Caco-2 (cell line): ENCODE results near the gene GRIK3. TPM values are rescaled to one million over a fixed set of nuclear protein-coding genes. Genes with fewer than 3 reads are reported as not detected.

Source experiments
- BruUV-seq: library from RNA; stranded (reverse); fragments of 400-500 nt; replicated peaks from 2 replicates; lab custom pipeline; 2021; lab: Mats Ljungman, UMichigan
- CTCF ChIA-PET: fragments of 300-600 bp; sonication (Branson Sonifier 250); formaldehyde crosslinking; loops from one replicate; lab custom pipeline; 2022; ENCODE audit warnings: antibody characterized with exemption; lab: Charles Lee
- POLR2A ChIA-PET: fragments of 300-600 bp; sonication (Branson Sonifier 250); formaldehyde crosslinking; loops from one replicate; lab custom pipeline; 2022; ENCODE audit warnings: antibody characterized with exemption; lab: Charles Lee
- DNase-seq, 2 experiments: peaks; one replicate each; pipeline versions ENCODE4 v3.0.0 to v3.0.0-alpha.2; 2020 to 2022
- H3K27me3 ChIP-seq: replicated peaks from 2 replicates; pipeline ENCODE4 v1.6.0; 2011; ENCODE audit warnings: low read length; ENCODE audit not compliant: control insufficient read depth, insufficient read depth
- H3K36me3 ChIP-seq: 2 replicates; pipeline ENCODE4 v1.5.1; 2011; ENCODE audit warnings: low read length; ENCODE audit not compliant: control insufficient read depth, insufficient read depth
- H3K4me1 ChIP-seq: fragments of 250-450 bp; sonication (Bioruptor Pico); 2 replicates; pipeline ENCODE4 v1.5.1; 2020; ENCODE audit warnings: mild to moderate bottlenecking
- H3K4me3 ChIP-seq: 2 replicates; pipeline ENCODE4 v1.5.1; 2011; ENCODE audit warnings: low read depth, mild to moderate bottlenecking, control low read depth, low read length
- H3K9me3 ChIP-seq: fragments of 250-450 bp; sonication (Bioruptor Pico); 2 replicates; pipeline ENCODE4 v1.5.1; 2020; ENCODE audit warnings: mild to moderate bottlenecking, moderate library complexity
- H3K27ac Mint-ChIP-seq: one replicate; pipeline ENCODE4 v1.8.0; 2022; ENCODE audit warnings: mixed read lengths; ENCODE audit not compliant: unreplicated experiment
- H3K27me3 Mint-ChIP-seq: one replicate; pipeline ENCODE4 v1.8.0; 2022; ENCODE audit warnings: mixed read lengths; ENCODE audit not compliant: insufficient read depth, unreplicated experiment
- H3K36me3 Mint-ChIP-seq: one replicate; pipeline ENCODE4 v1.8.0; 2022; ENCODE audit warnings: mild to moderate bottlenecking, mixed read lengths; ENCODE audit not compliant: insufficient read depth, unreplicated experiment
- H3K4me1 Mint-ChIP-seq: one replicate; pipeline ENCODE4 v1.8.0; 2022; ENCODE audit warnings: low read depth, mixed read lengths; ENCODE audit not compliant: unreplicated experiment
- H3K4me3 Mint-ChIP-seq: one replicate; pipeline ENCODE4 v1.8.0; 2022; ENCODE audit warnings: mild to moderate bottlenecking, moderate library complexity, mixed read lengths; ENCODE audit not compliant: unreplicated experiment
- H3K9me3 Mint-ChIP-seq: one replicate; pipeline ENCODE4 v1.8.0; 2022; ENCODE audit warnings: mixed read lengths; ENCODE audit not compliant: unreplicated experiment
- CTCF ChIP-seq, 2 experiments: fragments of 200-600 bp in 1 of 2; IDR thresholded peaks; 1 replicate in 1 of 2; 2 replicates in 1 of 2; pipeline versions ENCODE4 v1.5.1 to v1.8.0; 2011 to 2022; ENCODE audit warnings: antibody characterized with exemption in 1 of 2, control low read depth in 1 of 2, inconsistent platforms in 1 of 2, low read depth in 1 of 2, low read length in 1 of 2, mild to moderate bottlenecking in 1 of 2, moderate library complexity in 1 of 2; ENCODE audit not compliant: insufficient read depth in 1 of 2, severe bottlenecking in 1 of 2, unreplicated experiment in 1 of 2
- intact Hi-C: fragments of 100-400 bp; cut with micrococcal nuclease; formaldehyde crosslinking; loops from one replicate; pipeline ENCODE4 v1.10.0; 2022; ENCODE audit not compliant: unreplicated experiment
- total RNA-seq: library from RNA; stranded (reverse); gene quantifications from 2 replicates; pipeline ENCODE4 v1.2.3, GENCODE V29; 2022

The GRIK3 gene
- total RNA-seq, 1 experiment from 2014 or later: not detected

DNA sequence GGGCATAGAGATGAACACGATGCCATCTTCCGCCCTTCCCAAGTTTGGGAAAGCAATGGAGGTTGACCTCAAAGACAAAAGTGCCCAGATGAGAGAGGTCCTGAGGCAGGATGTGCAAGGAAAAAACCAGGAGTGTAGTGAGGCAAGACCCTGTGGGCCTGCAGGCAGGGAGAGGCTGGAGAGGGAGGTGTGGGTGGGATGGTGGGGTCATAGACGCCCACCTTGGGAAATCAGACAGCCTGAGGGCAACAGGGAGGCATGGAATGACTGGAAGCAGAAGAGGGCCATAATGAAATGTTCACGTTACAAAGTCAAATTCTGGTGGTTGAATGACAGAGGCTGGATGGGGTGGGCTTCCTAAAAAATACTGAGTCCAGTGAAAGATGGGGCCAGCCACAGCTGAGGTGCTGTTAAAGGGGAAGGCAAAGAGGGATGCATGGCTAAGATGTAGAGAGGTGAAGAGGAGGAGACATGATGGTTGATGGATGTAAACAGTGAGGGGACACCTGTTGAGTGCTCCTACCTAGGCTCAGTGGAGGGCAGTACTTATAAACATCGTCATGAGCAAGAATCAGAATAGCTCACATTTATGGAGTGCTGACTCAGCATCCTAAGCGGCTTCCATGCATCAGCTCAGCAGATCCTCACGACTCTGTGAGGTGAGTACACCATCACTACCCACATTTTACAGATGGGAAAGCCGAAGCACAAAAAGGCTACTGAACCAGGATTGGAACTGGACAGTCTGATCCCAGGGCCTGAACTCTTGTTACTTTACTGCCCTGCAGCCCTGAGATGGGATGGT is 42.0 kb downstream of the GRIK3 start:
- DNase-seq: no peak
- no peak for TF ChIP-seq CTCF (IDR thresholded peaks at IDR 0.05; ENCODE audit: insufficient read depth in 1 of 2, low read depth in 1 of 2, low read length in 1 of 2, severe bottlenecking in 1 of 2, unreplicated experiment in 1 of 2)
- BruUV-seq: no TSS peak
- Histone ChIP-seq H3K4me3 (no peak overlapping the region), H3K9me3 (no peaks in the 10 kb centered on the region), H3K4me1 (no peaks in the 10 kb centered on the region), H3K36me3 (no peaks in the 10 kb centered on the region), H3K27me3 (no peaks in the 10 kb centered on the region)
- Mint-ChIP-seq H3K36me3 (no peaks in the 10 kb centered on the region), H3K27ac (no peak overlapping the region), H3K27me3 (peaks cover 11% of the 10 kb centered on the region), H3K4me3 (no peak overlapping the region), H3K4me1 (no peaks in the 10 kb centered on the region), H3K9me3 (no peaks in the 10 kb centered on the region)
- ChIA-PET POLR2A (no interaction called here), CTCF (no interaction called here)
- intact Hi-C loops: no loop called here

GRCh38 chr1:36991551-36991950 is 42.8 kb downstream of the GRIK3 start:
- H3K36me3 Mint-ChIP-seq: no peaks in the 10 kb centered on the region
- Histone ChIP-seq H3K4me3 (no peak overlapping the region), H3K4me1 (no peaks in the 10 kb centered on the region), H3K9me3 (no peaks in the 10 kb centered on the region), H3K36me3 (no peaks in the 10 kb centered on the region), H3K27me3 (no peaks in the 10 kb centered on the region)
- CTCF ChIA-PET: no interaction called here
- DNase-seq: no peak
- BruUV-seq: no TSS peak
- H3K9me3 Mint-ChIP-seq: no peaks in the 10 kb centered on the region
- no peaks in the 10 kb centered on the region for H3K4me1 Mint-ChIP-seq
- H3K4me3 Mint-ChIP-seq: no peak overlapping the region
- no peak for TF ChIP-seq CTCF (IDR thresholded peaks at IDR 0.05; ENCODE audit: insufficient read depth in 1 of 2, low read depth in 1 of 2, low read length in 1 of 2, severe bottlenecking in 1 of 2, unreplicated experiment in 1 of 2)
- intact Hi-C loops: no loop called here
- POLR2A ChIA-PET: no interaction called here
- H3K27me3 Mint-ChIP-seq: peaks cover 11% of the 10 kb centered on the region
- H3K27ac Mint-ChIP-seq: no peak overlapping the region

DNA sequence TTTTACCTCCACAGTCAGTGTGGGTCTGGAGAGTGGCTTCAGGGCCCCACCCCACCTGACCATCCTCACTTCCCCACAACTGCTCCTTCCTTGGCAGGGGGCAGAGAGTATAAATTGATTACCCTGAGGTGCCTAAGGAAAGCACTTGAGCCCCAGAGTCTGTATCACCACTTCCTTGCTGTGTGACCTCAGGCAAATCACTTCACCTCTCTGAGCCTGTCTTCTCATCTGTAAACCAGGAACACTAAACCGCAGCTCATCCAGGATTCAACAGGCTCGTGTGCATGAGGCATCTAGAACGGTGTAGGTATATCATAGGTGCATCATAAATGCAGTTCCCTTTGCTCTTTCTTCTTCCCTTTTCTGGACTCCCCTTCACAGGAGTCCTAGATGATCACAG is 43.4 kb downstream of the GRIK3 start:
- Histone ChIP-seq H3K27me3 (no peaks in the 10 kb centered on the region), H3K4me1 (no peaks in the 10 kb centered on the region), H3K4me3 (no peak overlapping the region), H3K36me3 (no peaks in the 10 kb centered on the region), H3K9me3 (no peaks in the 10 kb centered on the region)
- TF ChIP-seq CTCF (IDR thresholded peaks at IDR 0.05; ENCODE audit: insufficient read depth in 1 of 2, low read depth in 1 of 2, low read length in 1 of 2, severe bottlenecking in 1 of 2, unreplicated experiment in 1 of 2): no peak
- Mint-ChIP-seq H3K27ac (no peak overlapping the region), H3K36me3 (no peaks in the 10 kb centered on the region), H3K4me1 (no peaks in the 10 kb centered on the region), H3K4me3 (no peak overlapping the region), H3K9me3 (no peaks in the 10 kb centered on the region), H3K27me3 (peaks cover 16% of the 10 kb centered on the region)
- intact Hi-C loops: no loop called here
- CTCF ChIA-PET: no interaction called here
- DNase-seq: no peak
- POLR2A ChIA-PET: no interaction called here
- no TSS peak for BruUV-seq
